Brain microvascular endothelial cell (primary cell): ENCODE measurements around the gene CACNA2D4.

Experiments
- DNase-seq: peaks from one replicate; pipeline ENCODE4 v3.0.0-alpha.2; 2020
- H3K27ac ChIP-seq: fragments of 250-450 bp; sonication (Bioruptor Pico); 2 replicates; pipeline ENCODE4 v1.5.1; 2020; ENCODE audit warnings: mild to moderate bottlenecking, moderate library complexity
- H3K27me3 ChIP-seq: fragments of 250-450 bp; sonication (Bioruptor Pico); replicated peaks from 2 replicates; pipeline ENCODE4 v1.5.1; 2020; ENCODE audit warnings: mild to moderate bottlenecking
- H3K36me3 ChIP-seq: fragments of 250-450 bp; sonication (Bioruptor Pico); replicated peaks from 2 replicates; pipeline ENCODE4 v1.5.1; 2020; ENCODE audit warnings: mild to moderate bottlenecking
- H3K4me3 ChIP-seq: 2 replicates; pipeline ENCODE4 v1.5.1; 2011; ENCODE audit warnings: low read depth, mild to moderate bottlenecking, control low read depth, low read length, moderate library complexity
- CTCF ChIP-seq: IDR thresholded peaks from 2 replicates; pipeline ENCODE4 v1.5.1; 2011; ENCODE audit warnings: low read depth, mild to moderate bottlenecking, moderate library complexity, low read length, control low read depth, inconsistent platforms; ENCODE audit errors: missing control alignments
- in situ Hi-C: cut with HindIII; loops from 2 replicates; pipeline ENCODE4 v1.10.0; 2017; ENCODE audit warnings: low sequenced_read_pairs, low pct_ligation_motif_present

The CACNA2D4 gene

GRCh38 chr12:1913377-1914113, 4.9 kb downstream of the CACNA2D4 start:
- H3K27ac ChIP-seq: no peak overlapping the region
- in situ Hi-C loops: no loop called here
- TF ChIP-seq CTCF: no peak
- H3K27me3 ChIP-seq: no peaks in the 10 kb centered on the region
- no peak overlapping the region for H3K4me3 ChIP-seq
- no peak for DNase-seq
- no peaks in the 10 kb centered on the region for H3K36me3 ChIP-seq

GRCh38 chr12:1912580-1913376, 5.7 kb downstream of the CACNA2D4 start:
- Histone ChIP-seq H3K36me3 (no peaks in the 10 kb centered on the region), H3K4me3 (no peak overlapping the region), H3K27ac (no peak overlapping the region), H3K27me3 (no peaks in the 10 kb centered on the region)
- TF ChIP-seq CTCF: no peak
- in situ Hi-C loops: no loop called here
- DNase-seq: no peak

GRCh38 chr12:1911598-1912575, 6.6 kb downstream of the CACNA2D4 start:
- Histone ChIP-seq H3K4me3 (no peak overlapping the region), H3K36me3 (no peaks in the 10 kb centered on the region), H3K27ac (no peak overlapping the region), H3K27me3 (no peaks in the 10 kb centered on the region)
- DNase-seq: no peak
- no peak for TF ChIP-seq CTCF
- in situ Hi-C loops: no loop called here

GRCh38 chr12:1910468-1910867, 8.0 kb downstream of the CACNA2D4 start:
- TF ChIP-seq CTCF: no peak
- in situ Hi-C loops: no loop called here
- Histone ChIP-seq H3K27me3 (no peaks in the 10 kb centered on the region), H3K4me3 (no peak overlapping the region), H3K27ac (no peak overlapping the region), H3K36me3 (no peaks in the 10 kb centered on the region)
- DNase-seq: no peak

- in situ Hi-C loops: no loop called here
- Histone ChIP-seq H3K4me3 (no peak overlapping the region), H3K27ac (no peak overlapping the region), H3K27me3 (no peaks in the 10 kb centered on the region), H3K36me3 (no peaks in the 10 kb centered on the region)
- no peak for DNase-seq
- TF ChIP-seq CTCF: no peak
Observed at GRCh38 chr12:1908758-1909157, 9.7 kb downstream of the CACNA2D4 start.
